ENCODE data around the gene TAP1.

TAP1 gene

GRCh38 chr6:32860674-32861073 lies 7.2 kb upstream of the TAP1 start:
- no peak for DNase-seq

GRCh38 chr6:32858194-32858593 lies 4.7 kb upstream of the TAP1 start:
- DNase-seq: no peak

- DNase-seq: no peak
Observed at GRCh38 chr6:32857156-32857891, 3.8 kb upstream of the TAP1 start.

- DNase-seq: no peak
Observed at GRCh38 chr6:32855467-32856174, 2.1 kb upstream of the TAP1 start.

- peak; percentile 37 for DNase-seq
Observed at GRCh38 chr6:32854376-32855178, 1.1 kb upstream of the TAP1 start.

GRCh38 chr6:32852844-32853540 lies 512 bp downstream of the TAP1 start:
- peak; percentile 47 for DNase-seq

GRCh38 chr6:32852018-32852843 lies 1.3 kb downstream of the TAP1 start:
- no peak for DNase-seq

GRCh38 chr6:32851025-32851424 lies 2.5 kb downstream of the TAP1 start:
- no peak for DNase-seq

- DNase-seq: no peak
Observed at GRCh38 chr6:32849126-32849525, 4.4 kb downstream of the TAP1 start.

- DNase-seq: no peak
Observed at GRCh38 chr6:32847795-32848194, 5.7 kb downstream of the TAP1 start.

GRCh38 chr6:32847004-32847403 lies 6.5 kb downstream of the TAP1 start:
- no peak for DNase-seq

GRCh38 chr6:32845384-32845884 lies 8.1 kb downstream of the TAP1 start:
- DNase-seq: no peak

- DNase-seq: no peak
Observed at GRCh38 chr6:32844839-32845383, 8.6 kb downstream of the TAP1 start.

GRCh38 chr6:32843979-32844838 lies 9.3 kb downstream of the TAP1 start, which contains the start of gene PSMB8:
TSS of gene PSMB8 (minus strand) at chr6:32844047. CDS start at chr6:32843996, 51 bp downstream.
- peak; percentile 94 for DNase-seq

- no peak for DNase-seq
Observed at GRCh38 chr6:32843331-32843978, 10.0 kb downstream of the TAP1 start.

- no peak for DNase-seq
Observed at GRCh38 chr6:32842690-32843089, 10.8 kb downstream of the TAP1 start.

GRCh38 chr6:32842021-32842650 lies 11.4 kb downstream of the TAP1 start:
- no peak for DNase-seq

GRCh38 chr6:32840604-32841246 lies 12.8 kb downstream of the TAP1 start:
- DNase-seq: no peak

- no peak for DNase-seq
Observed at GRCh38 chr6:32839356-32839755, 14.1 kb downstream of the TAP1 start.
